Activated T-helper 1 cell treated with Interleukin-2 at 50 U/mL for 16 hours (primary cell): ENCODE results near the gene HAPSTR1.
"Not testable (repeated sequence)": the region's sequence is repeated elsewhere in the genome, so short reads cannot be mapped to it uniquely, and the experiment has no call there.

Source experiments
- DNase-seq: peaks from one replicate; pipeline ENCODE4 v3.0.0-alpha.2; 2020; ENCODE audit warnings: low read depth

Gene HAPSTR1, protein sequence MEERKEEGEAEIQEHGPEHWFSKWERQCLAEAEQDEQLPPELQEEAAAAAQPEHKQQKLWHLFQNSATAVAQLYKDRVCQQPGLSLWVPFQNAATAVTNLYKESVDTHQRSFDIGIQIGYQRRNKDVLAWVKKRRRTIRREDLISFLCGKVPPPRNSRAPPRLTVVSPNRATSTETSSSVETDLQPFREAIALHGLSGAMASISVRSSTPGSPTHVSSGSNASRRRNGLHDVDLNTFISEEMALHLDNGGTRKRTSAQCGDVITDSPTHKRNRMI

DNA sequence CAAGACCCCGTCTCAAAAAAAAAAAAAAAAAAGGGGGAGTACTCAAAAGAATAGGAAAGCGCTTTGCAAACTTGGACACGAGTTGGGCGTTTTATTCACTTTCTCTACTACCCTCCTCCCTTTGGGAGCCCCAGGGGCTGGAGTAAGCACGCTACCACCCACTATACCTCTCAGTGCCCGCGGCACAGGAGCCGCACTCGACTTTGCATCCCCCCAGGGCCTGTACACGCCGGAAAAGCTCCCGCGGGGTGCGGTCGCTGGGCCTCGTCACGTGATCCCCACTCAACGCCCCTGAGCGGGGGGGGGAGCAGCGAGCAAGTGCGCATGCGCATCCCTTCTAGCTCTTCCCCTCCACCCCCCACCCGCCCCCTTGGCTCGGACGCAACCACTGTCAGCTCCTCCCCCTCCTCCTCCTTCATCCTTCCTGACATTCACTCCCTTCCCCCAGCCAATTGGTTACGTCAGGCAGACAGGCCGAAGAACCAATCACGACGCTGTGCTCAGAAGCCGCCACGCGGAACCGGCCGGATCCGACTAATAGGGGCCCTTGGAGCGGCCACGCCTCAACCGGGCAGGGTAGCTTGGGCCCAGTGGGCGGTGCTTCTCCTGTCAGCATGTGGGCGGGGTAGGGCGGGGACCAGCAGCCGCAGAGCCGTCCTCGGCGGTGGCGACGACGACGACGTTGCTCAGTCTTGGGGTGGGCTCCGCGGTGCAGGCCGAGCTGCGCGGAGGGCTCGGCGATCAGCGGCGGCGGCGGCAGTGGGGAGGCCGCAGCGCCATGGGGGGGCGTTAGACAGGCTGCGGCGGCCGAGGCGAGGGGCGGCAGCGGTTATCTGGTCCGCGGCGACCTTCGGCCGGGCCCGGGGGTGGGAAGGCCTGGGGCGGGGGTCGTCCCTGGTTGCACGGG is at the start of gene HAPSTR1:
Gene HAPSTR1 (plus strand): TSS at position 685 of the 907 bp plus-strand sequence. CDS start 401 bp downstream, outside the sequence.
- DNase-seq = peak; percentile 98

DNA sequence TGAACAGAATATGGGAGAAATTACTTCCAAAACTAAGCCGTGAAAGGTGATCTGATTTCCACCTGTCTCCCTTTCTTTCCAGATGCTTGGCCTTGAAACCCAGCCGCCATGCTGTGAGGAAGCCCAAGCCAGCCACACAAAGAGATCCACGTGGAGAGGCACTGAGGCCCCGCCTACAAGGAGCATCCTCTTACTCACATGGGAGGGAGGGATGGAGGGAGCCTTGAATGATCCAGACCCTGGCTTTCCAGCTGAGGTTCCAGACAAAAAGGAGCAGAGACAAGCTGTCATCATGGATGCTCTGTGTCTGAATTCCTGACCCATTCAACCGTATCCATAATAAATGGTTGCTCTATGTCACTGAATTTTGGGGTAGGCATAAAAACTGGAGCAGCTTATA is 48.9 kb upstream of the HAPSTR1 start:
- DNase-seq = no peak

DNA sequence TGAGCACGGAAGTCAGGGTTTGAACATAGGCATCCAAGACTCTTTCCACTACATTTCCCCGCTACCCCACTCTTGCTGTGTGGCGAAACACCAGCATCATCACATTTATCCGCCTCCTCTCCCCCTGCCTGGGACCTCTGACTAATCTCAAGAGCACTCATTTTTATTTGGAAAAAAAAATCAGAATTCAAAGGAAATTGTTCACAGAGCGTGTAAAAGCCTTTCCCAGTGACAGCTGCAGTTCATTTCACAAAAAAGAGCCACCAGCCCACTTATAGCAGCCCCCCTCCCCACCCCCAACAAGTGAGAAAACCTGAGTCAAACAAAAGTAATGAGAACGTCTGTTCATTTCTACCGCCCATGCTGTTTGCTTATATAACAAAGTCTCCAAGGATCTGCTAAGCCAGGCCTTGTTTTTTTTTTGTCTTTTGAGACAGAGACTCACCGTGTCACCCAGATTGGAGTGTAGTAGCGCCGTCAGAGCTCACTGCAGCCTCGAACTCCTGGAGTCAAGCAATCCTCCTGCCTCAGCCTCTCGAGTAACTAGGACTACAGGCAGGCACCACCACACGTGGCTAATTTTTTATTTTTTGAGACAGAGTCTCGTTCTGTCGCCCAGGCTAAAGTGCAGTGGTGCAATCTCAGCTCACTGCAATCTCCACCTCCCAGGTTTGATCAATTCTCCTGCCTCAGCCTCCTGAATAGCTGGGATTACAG is 48.3 kb upstream of the HAPSTR1 start:
- no peak for DNase-seq

DNA sequence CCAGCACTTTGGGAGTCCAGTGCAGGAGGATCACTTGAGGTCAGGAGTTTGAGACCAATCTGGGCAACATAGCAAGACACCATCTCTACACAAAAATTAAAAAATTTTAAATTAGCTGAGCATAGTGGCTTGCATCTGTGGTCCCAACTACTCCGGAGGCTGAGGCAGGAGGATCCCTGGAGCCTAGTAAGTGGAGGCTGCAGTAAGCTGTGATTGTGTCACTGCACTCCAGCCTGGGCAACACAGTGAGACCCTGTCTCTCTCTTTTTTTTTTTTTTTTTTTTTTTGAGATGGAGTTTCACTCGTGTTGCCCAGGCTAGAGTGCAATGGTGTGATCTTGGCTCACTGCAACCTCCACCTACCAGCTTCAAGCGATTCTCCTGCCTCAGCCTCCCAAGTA is 45.9 kb upstream of the HAPSTR1 start:
- DNase-seq = not testable (repeated sequence)

DNA sequence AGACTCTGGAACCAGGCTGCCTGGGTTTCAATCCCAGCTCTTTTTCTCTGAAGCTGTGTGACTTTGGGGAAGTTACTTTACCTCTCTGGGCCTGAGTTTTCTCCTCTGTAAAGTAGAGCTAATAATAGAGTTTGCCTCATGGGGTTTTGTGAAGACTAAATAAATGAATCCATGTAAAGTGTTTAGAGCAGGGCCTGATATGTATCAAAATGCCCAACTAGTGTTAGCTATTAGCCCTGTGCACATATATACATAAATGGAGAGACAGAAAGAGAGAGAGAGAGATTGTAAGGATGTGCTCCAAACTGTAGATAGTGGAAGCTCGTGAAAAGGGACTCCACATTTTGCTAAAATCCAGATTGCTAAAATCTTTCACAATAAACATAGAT is 44.8 kb upstream of the HAPSTR1 start:
- no peak for DNase-seq

DNA sequence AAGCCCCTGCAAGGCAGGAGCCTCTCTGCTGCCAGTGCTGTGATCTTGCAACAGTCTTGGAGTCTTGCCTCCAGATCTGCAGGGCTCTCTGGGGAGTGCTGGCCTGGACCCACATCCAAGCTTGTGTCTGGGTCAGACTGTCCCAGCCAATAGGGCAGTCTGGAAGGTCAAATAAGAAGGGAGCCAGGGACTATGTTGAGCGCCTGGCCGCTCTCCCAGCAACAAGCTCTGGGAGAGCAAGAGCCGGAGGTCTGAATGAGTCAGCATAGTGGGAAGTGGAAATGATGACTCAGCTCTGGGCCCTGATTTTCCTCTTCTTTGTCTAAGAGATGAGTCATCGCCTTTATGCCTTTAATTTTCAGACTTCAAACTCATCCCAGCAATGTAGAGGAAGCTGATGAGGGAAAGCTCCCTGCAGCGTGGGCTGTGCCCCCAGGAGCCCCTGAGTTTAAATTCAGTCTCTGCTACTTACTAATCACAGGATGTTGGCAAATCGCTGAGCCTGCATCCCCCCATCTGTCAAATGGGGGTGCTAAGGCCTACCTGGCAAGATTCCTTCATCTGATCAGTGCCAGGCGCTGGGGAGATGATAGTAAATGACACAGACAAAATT is 43.6 kb upstream of the HAPSTR1 start:
- DNase-seq = peak; percentile 2

DNA sequence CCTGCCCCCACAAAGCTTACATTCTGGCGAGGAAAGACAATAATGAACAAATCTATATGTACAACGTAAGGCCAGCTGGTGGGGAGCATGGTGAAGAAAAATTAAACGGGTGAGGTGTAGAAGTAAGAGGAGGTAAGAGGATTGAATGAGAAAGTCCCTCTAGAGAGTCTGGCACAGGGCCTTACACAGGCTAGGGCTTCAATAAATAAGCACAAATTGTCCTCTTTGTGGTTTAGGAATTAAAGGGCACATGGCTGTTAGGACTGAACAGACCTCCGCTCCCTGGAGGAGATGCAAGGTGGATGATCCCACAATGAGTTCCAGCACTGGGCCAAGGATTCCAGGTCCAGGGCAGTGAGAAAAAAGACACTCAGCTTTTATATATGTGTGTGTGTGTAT is 43.1 kb upstream of the HAPSTR1 start:
- no peak for DNase-seq

DNA sequence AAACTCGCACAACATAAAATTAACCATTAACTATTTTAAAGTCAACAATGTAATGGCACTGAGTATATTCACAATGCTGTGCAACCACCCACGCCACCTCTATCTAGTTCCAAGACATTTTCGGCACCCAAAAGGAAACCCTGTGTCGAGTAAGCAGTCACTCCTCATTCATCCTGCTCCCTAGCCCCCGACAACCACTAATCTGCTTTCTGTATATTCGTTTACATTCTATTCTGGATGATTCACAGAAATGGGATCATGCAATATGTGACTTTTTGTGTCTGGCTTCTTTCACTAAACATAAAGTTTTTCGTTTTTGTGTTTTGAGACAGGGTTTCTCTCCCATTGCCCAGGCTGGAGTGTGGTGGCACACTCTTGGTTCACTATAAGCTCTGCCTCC is 42.2 kb upstream of the HAPSTR1 start:
- no peak for DNase-seq

DNA sequence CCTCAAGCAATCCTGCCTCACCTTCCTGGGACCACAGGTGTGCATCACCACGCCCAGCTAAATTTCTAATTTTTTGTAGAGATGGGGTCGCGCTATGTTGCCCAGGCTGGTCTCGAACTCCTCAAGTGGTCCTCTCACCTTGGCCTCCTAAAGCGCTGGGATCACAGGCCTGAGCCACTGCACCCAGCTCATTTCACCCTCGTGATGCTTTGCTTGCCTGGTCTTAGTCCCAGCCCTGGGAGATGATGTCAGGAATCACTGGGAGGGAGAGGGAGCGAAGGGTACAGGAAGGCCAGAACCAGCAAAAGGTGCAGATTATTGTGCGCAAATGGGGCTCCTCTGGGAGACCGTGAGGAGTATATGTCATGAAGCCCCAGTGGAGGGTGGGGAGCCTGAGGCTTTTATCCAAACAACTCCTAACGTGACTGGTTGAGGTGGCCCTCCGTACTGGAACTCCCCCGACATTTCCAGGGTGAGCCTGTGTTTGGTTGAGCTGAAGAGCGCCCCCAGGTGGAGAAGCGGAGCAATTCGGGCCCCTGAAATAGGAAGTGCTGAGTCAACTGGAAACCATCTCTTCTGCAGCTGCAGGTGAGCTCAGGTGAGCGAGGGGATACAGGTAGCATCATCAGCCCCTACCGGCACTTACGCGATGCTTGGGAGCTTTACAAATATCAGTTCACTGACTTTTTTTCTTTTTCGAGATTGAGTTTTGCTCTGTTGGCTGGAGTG is 41.2 kb upstream of the HAPSTR1 start:
- DNase-seq = no peak

DNA sequence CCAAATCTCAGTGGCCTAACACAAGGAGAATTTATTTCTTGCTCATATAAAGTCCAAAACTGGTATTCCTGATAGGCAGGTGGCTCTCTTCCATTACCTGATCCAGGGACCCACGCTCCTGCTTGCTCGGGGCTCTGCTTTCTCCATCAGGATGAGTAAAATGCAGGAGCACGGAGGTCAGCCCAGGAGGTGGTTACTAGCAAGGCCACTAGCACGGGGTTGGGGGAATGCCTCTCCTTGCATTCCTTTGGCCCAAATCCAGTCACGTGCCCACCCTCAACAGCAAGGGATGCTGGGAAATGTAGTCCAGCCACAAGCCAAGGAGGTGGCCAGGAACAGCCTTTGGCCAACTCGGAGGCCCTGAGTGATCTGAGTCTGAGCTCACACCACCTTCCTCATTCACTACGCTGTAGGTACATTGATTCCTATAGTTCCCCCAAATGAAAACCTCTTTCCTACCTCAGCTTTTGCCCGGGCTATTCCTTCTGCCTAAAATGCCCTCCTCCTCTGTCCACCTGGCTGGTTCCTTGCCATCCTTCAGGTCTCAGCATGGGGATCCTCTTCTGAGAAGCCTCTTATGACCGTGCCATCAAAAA is 38.3 kb upstream of the HAPSTR1 start:
- DNase-seq = no peak

DNA sequence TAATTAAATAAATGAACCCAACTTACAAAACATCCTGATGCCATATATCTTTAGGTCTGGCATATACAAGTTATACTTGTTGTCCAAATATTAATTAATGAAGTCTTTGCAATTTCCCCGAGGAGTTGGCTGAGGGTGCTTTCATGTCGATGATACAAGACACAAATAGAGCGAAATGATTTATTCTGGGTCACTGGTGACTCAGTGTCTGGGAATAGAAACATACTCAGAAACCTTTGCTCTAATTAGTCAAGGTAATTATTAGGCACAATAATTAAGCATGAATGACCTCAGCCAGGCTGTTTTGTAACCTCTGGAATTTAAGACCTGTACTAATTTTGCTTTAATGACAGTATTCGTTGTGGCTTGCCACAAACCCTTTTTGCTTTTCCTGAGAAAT is 37.0 kb upstream of the HAPSTR1 start:
- no peak for DNase-seq

DNA sequence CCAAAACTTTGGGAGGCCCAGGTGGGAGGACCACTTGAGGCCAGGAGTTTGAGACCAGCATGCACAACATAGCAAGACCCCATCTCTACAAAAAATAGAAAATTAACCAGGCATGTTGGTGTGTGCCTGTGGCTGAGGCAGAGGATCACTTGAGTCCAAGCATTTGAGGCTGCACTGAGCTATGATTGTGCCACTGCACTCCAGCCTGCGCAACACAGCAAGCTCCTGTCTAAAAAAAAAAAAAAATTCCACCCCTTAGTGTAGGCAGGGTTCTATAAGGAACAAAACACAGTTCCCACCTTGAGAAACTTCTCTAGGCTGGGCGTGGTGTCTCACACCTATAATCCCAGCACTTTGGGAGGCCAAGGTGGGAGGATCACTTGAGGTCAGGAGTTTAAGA is 36.3 kb upstream of the HAPSTR1 start:
- DNase-seq = no peak

DNA sequence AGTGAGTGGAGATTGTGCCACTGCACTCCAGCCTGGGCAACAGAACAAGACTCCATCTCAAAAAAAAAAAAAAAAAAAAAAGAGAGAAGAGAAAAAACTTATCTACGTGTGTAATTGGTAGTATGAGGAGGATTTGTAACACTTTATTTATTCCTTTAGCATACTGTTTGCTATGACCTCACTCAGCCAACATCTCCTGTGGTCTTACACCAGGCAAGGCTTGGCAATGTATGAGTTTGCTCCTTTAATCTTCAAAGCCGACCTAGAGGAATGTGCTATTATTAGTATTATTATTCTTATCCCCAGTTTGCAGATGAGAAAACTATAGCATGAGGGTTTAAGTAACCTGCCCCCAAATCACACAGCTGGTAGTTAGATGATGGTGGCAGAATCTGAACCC is 35.8 kb upstream of the HAPSTR1 start:
- DNase-seq = no peak

DNA sequence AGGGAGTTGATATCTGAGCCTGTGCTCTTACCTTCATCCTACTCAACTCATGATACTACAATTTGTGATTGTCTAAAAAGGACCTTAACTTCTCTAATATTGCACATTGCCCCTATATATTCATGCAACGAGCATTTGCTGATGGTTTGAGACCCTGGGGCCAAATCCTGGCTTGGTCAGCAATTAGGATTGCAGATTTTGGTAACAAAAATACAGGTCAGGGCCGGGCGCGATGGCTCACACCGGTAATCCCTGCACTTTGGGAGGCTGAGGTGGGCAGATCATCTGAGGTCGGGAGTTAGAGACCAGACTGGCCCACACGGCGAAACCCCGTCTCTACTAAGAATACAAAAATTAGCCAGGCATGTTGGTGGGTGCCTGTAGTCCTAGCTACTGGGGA is 35.4 kb upstream of the HAPSTR1 start:
- DNase-seq = no peak

DNA sequence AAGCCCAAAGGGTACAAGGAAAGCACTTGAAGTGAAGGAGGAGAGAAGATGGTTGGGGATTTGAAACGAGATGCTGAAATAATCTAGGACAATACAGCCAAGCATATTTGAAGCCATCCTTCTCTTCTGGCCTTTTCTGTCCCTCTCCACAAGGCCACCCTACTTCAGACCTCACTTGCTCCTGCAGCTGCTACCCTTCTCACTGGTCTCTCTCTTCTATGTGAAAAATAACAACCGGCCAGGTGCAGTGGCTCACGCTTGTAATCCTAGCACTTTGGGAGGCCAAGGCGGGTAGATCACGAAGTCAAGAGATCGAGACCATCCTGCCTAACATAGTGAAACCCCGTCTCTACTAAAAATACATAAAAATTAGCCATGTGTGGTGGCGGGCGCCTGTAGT is 33.2 kb upstream of the HAPSTR1 start:
- DNase-seq = no peak

DNA sequence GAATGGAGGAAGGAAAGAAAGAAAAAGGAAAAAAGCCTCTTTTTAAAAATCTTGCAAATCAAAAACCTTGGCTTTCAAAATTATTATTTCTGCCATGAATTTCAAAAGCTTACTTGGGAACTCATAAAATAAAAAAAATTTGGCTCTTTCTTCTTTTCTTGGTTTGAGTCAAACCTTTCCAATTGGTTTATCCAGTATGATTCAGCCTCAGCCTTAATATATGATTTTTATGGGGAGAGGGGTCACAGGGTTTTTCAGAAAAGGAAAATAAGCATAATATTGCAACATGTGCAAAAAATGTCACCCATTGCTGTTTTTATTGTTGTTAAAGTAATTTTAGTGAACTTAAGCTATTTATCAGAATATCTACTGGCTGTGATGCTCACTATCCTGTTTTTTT is 31.2 kb upstream of the HAPSTR1 start:
- no peak for DNase-seq

DNA sequence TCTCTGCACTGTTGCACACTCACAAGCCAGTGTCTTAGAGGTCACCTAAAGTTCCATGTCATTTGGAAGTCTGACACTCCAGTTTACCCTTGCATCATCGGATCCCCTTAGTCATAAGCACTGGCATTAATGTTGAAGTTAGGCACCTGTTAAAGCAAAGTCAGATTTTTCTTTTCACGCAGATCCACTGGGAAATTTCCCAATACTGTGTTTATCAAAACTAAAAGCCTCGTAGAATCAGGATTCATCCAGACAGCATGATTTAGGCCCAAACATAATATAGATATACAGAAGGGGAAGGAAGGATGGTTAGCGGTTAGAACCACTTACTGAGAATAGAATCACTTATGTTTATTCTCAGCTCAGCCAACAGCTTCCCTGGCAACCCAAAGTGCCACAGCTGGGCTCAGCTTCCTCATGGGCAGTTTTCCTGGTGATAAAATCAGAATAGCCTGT is 30.1 kb upstream of the HAPSTR1 start:
- no peak for DNase-seq

DNA sequence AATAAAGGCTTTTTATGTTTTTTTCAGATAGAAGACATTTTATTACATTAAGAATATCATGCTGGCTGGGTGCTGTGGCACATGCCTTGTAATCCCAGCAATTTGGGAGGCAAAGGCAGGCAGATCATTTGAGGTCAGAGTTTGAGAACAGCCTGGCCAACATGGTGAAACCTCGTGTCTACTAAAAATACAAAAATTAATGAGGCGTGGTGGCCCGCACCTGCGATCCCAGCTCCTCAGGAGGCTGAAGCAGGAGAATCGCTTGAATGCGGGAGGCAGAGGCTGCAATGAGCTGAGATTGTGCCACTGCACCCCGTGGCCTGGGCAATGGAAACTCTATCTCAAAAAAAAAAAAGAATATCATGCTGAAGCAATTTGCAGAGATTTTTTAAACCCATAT is 29.1 kb upstream of the HAPSTR1 start:
- DNase-seq = no peak

DNA sequence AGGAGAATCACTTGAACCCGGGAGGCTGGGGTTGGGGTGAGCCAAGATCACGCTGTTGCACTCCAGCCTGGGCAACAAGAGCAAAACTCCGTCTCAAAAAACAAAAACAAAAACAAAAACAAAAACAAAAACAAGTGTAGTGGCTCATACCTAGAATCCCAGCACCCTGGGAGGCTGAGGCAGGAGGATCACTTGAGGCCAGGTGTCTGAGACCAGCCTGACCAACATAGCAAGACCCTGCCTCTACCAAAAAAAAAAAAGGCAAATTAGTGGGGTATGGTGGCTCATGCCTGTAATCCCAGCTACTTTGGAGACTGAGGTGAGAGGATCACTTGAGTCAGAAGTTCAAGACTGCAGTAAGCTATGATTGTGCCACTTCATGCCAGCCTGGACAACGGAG is 26.4 kb upstream of the HAPSTR1 start:
- DNase-seq = no peak

DNA sequence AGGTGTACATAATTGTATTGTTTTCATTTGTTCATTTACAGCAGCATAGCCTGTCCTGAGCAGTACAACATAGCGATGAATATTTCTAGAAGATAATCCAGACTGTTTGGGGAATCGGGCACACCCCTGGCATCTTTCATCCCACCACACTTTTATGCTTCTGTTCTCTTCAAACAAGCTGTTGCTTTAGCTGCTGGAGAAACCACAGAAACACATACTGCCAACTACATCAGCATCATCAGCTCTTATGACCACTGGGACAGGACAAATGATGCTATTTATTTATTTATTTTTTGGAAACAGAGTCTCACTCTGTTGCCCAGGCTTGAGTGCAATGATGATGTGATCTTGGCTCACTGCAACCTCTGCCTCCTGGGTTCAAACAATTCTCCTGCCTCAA is 22.6 kb upstream of the HAPSTR1 start:
- DNase-seq = no peak

DNA sequence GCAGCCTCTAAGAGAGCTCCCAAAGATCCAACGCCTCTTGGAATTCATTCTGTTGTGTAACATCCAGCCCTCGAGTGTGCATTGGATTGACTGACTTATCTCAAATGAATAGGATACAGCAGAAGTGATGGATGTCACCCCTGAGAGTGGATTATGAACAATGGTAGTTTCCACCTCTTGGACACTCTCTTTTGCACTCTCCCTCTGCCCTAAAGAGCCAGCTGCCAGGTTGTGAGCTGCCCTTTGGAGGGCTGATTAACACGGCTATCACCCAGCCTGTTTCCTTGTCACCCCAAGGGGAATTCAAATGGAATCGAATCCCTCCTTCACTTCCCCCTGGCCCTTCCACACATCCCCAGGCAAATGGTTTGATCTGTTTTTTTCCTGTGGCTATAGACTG is 21.2 kb upstream of the HAPSTR1 start:
- no peak for DNase-seq
